IgD-negative memory B cell (primary cell): ENCODE results near the gene CAMTA2. TPM values are rescaled to one million over a fixed set of nuclear protein-coding genes. Genes with fewer than 3 reads are reported as not detected.

Experiments used
- H3K27ac Mint-ChIP-seq, 3 donors: one replicate each; pipeline ENCODE4 v1.8.0; 2020 to 2022; ENCODE audit warnings: mild to moderate bottlenecking in 3 of 3, mixed read lengths in 3 of 3, moderate library complexity in 1 of 3
- H3K27me3 Mint-ChIP-seq: one replicate; pipeline ENCODE4 v1.8.0; 2021; ENCODE audit warnings: mixed read lengths
- H3K36me3 Mint-ChIP-seq: one replicate; pipeline ENCODE4 v1.8.0; 2020; ENCODE audit warnings: mild to moderate bottlenecking, mixed read lengths
- H3K4me1 Mint-ChIP-seq, 3 donors: one replicate each; pipeline ENCODE4 v1.8.0; 2020 to 2022; ENCODE audit warnings: mixed read lengths in 3 of 3, mild to moderate bottlenecking in 1 of 3
- H3K4me3 Mint-ChIP-seq, 4 donors: one replicate each; pipeline ENCODE4 v1.8.0; 2020 to 2022; ENCODE audit warnings: mild to moderate bottlenecking in 4 of 4, mixed read lengths in 4 of 4, moderate library complexity in 3 of 4
- H3K9me3 Mint-ChIP-seq, 3 donors: one replicate each; pipeline ENCODE4 v1.8.0; 2020 to 2021; ENCODE audit warnings: mixed read lengths in 3 of 3, mild to moderate bottlenecking in 1 of 3
- polyA plus RNA-seq: library from polyadenylated mRNA; unstranded; fragments of 300-500 nt; fragmentation: Illumina TruSeq; gene quantifications from one replicate; pipeline ENCODE4 v1.2.3, GENCODE V29; 2021

Gene CAMTA2
- polyA plus RNA-seq, 1 donor from 2014 or later = 19.1 TPM

GRCh38 chr17:4967539-4968485 lies 19.7 kb downstream of the CAMTA2 start, which contains the start of gene SPAG7:
TSS of gene SPAG7 (minus strand) at chr17:4967817. CDS start at chr17:4967804, 13 bp downstream.
- Mint-ChIP-seq H3K27me3 (no peaks in the 10 kb centered on the region), H3K27ac (peak within 1 kb of the TSS in 2 of 3 donors; percentile 23 to 94), H3K4me1 (peaks cover 6 to 22% (median 7%) of the 10 kb centered on the region in 3 donors), H3K4me3 (no peak within 1 kb of the TSS), H3K9me3 (no peaks in the 10 kb centered on the region), H3K36me3 (peaks cover 3% of the 10 kb centered on the region)

GRCh38 chr17:4966844-4967538 lies 20.5 kb downstream of the CAMTA2 start:
- Mint-ChIP-seq H3K4me3 (no peak overlapping the region), H3K27me3 (no peaks in the 10 kb centered on the region), H3K27ac (peak overlapping the region in 1 of 3 donors; percentile 23), H3K4me1 (peaks cover 6 to 22% (median 7%) of the 10 kb centered on the region in 3 donors), H3K36me3 (peaks cover 3% of the 10 kb centered on the region), H3K9me3 (no peaks in the 10 kb centered on the region)

- H3K9me3 Mint-ChIP-seq = no peaks in the 10 kb centered on the region
- peaks cover 6 to 20% (median 9%) of the 10 kb centered on the region in 3 donors for H3K4me1 Mint-ChIP-seq
- peaks cover 5% of the 10 kb centered on the region for H3K36me3 Mint-ChIP-seq
- H3K27ac Mint-ChIP-seq = peak overlapping the region in 1 of 3 donors; percentile 33
- H3K27me3 Mint-ChIP-seq = no peaks in the 10 kb centered on the region
- H3K4me3 Mint-ChIP-seq = peak overlapping the region in 3 of 4 donors; percentile 34 to 80 (median 49)
These were observed 22.0 kb downstream of the CAMTA2 start for GRCh38 chr17:4965311-4965986.

- peak overlapping the region in 1 of 4 donors; percentile 9 for H3K4me3 Mint-ChIP-seq
- peaks cover 5% of the 10 kb centered on the region for H3K36me3 Mint-ChIP-seq
- no peaks in the 10 kb centered on the region for H3K27me3 Mint-ChIP-seq
- H3K27ac Mint-ChIP-seq = no peak overlapping the region
- H3K9me3 Mint-ChIP-seq = no peaks in the 10 kb centered on the region
- peaks cover 0 to 8% (median 3%) of the 10 kb centered on the region in 3 donors for H3K4me1 Mint-ChIP-seq
These were observed 27.1 kb downstream of the CAMTA2 start for GRCh38 chr17:4960279-4960922.

- H3K27me3 Mint-ChIP-seq = no peaks in the 10 kb centered on the region
These were observed 28.1 kb downstream of the CAMTA2 start for GRCh38 chr17:4959261-4959965.

GRCh38 chr17:4958102-4958501 lies 29.4 kb downstream of the CAMTA2 start:
- H3K9me3 Mint-ChIP-seq = no peaks in the 10 kb centered on the region
- no peaks in the 10 kb centered on the region for H3K27me3 Mint-ChIP-seq
- peaks cover 0 to 6% (median 0%) of the 10 kb centered on the region in 3 donors for H3K4me1 Mint-ChIP-seq
- no peak overlapping the region for H3K27ac Mint-ChIP-seq
- H3K36me3 Mint-ChIP-seq = peaks cover 2% of the 10 kb centered on the region
- no peak overlapping the region for H3K4me3 Mint-ChIP-seq

More at GRCh38 chr17:4959261-4959965, 28.1 kb downstream of the CAMTA2 start:
- Mint-ChIP-seq H3K4me1 (peaks cover 0 to 6% (median 0%) of the 10 kb centered on the region in 3 donors), H3K4me3 (peak overlapping the region in 1 of 4 donors; percentile 9), H3K27ac (peak overlapping the region in 1 of 3 donors; percentile 25), H3K9me3 (no peaks in the 10 kb centered on the region), H3K36me3 (peaks cover 2% of the 10 kb centered on the region)

GRCh38 chr17:4956493-4957061 lies 30.9 kb downstream of the CAMTA2 start:
- Mint-ChIP-seq H3K27me3 (no peaks in the 10 kb centered on the region), H3K4me3 (no peak overlapping the region), H3K36me3 (no peaks in the 10 kb centered on the region), H3K27ac (no peak overlapping the region), H3K9me3 (no peaks in the 10 kb centered on the region), H3K4me1 (peaks cover 0 to 5% (median 0%) of the 10 kb centered on the region in 3 donors)

- H3K4me3 Mint-ChIP-seq = no peak overlapping the region
- H3K27ac Mint-ChIP-seq = no peak overlapping the region
- H3K9me3 Mint-ChIP-seq = no peaks in the 10 kb centered on the region
- H3K36me3 Mint-ChIP-seq = no peaks in the 10 kb centered on the region
- no peaks in the 10 kb centered on the region for H3K27me3 Mint-ChIP-seq
- H3K4me1 Mint-ChIP-seq = peaks cover 0 to 9% (median 2%) of the 10 kb centered on the region in 3 donors
These were observed 32.4 kb downstream of the CAMTA2 start for GRCh38 chr17:4955091-4955490.

- peaks cover 0 to 9% (median 2%) of the 10 kb centered on the region in 3 donors for H3K4me1 Mint-ChIP-seq
- H3K36me3 Mint-ChIP-seq = no peaks in the 10 kb centered on the region
- H3K27me3 Mint-ChIP-seq = no peaks in the 10 kb centered on the region
These were observed 34.0 kb downstream of the CAMTA2 start for GRCh38 chr17:4953451-4953961.

GRCh38 chr17:4951486-4951885 lies 36.0 kb downstream of the CAMTA2 start:
- peaks cover 4 to 7% (median 6%) of the 10 kb centered on the region in 3 donors for H3K4me1 Mint-ChIP-seq
- peak overlapping the region in 2 of 3 donors; percentile 33 to 92 for H3K27ac Mint-ChIP-seq
- H3K9me3 Mint-ChIP-seq = no peaks in the 10 kb centered on the region
- H3K4me3 Mint-ChIP-seq = peak overlapping the region in 3 of 4 donors; percentile 54 to 86 (median 60)
- no peaks in the 10 kb centered on the region for H3K36me3 Mint-ChIP-seq
- H3K27me3 Mint-ChIP-seq = no peaks in the 10 kb centered on the region

More at GRCh38 chr17:4953451-4953961, 34.0 kb downstream of the CAMTA2 start:
- peak overlapping the region in 2 of 3 donors; percentile 62 to 67 for H3K27ac Mint-ChIP-seq
- H3K4me3 Mint-ChIP-seq = peak overlapping the region in 1 of 4 donors; percentile 63
- no peaks in the 10 kb centered on the region for H3K9me3 Mint-ChIP-seq

GRCh38 chr17:4950746-4951204 lies 36.7 kb downstream of the CAMTA2 start, which contains the start of gene ENO3:
TSS of gene ENO3 (plus strand) at chr17:4951119. CDS start at chr17:4951830, 711 bp downstream.
- Mint-ChIP-seq H3K9me3 (no peaks in the 10 kb centered on the region), H3K4me1 (peaks cover 8 to 13% (median 12%) of the 10 kb centered on the region in 3 donors), H3K27me3 (no peaks in the 10 kb centered on the region), H3K36me3 (peaks cover 3% of the 10 kb centered on the region), H3K27ac (peak within 1 kb of the TSS; percentile 90 to 92 (median 91)), H3K4me3 (peak within 1 kb of the TSS; percentile 82 to 93 (median 88))

GRCh38 chr17:4950075-4950745 lies 37.3 kb downstream of the CAMTA2 start:
- Mint-ChIP-seq H3K9me3 (no peaks in the 10 kb centered on the region), H3K36me3 (peaks cover 3% of the 10 kb centered on the region), H3K27me3 (no peaks in the 10 kb centered on the region), H3K27ac (peak overlapping the region; percentile 90 to 92 (median 91)), H3K4me3 (peak overlapping the region; percentile 82 to 93 (median 88)), H3K4me1 (peaks cover 13 to 18% (median 16%) of the 10 kb centered on the region in 3 donors)
